ENCODE measurements around the gene MARCKSL1.
A peak's percentile ranks its signal among the peaks of the same experiment; 100 is the strongest.
"Not testable (repeated sequence)": the region's sequence is repeated elsewhere in the genome, so short reads cannot be mapped to it uniquely, and the experiment has no call there.

Gene MARCKSL1

DNA sequence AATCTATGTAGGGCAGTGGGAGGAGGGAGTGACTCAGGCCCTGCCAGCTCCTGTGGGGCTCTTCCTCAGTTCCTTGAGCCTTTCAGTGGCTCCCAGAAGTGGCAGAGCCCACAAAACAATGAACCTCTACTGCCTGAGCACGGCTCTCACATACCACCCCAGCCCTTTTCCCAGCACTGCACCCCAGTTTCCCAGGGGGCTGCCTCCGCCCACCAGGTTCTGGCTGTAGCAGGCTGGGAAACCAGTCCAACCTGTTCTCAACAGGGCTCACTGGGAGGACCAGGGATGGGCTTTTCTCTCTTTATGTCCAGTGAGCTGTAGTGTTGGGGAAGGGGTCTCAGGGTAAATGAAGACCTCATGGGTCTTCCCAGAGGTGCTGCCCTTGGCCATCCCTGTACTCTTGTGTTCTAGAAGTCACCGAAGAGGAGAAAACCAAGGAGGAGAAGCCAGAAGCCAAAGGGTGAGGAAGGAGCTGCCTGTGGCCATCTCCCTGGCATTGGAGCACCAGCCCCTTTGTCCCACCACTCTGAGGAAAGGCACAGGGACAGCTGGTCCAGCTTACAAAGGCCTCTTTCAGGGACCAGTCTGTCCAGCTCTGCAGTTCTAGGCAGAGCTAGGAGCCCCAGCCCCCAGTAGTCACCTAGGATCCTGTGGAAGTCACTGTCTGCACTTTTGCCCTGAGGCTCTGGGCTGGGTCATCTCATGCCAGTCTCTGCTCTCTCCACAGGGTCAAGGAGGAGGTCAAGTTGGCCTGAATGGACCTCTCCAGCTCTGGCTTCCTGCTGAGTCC lies 3.5 kb downstream of the MARCKSL1 start:
- DNase-seq: no peak

GRCh38 chr1:32331549-32331948 lies 4.5 kb downstream of the MARCKSL1 start:
- no peak for DNase-seq

GRCh38 chr1:32330558-32331151 lies 5.4 kb downstream of the MARCKSL1 start:
- DNase-seq: no peak

GRCh38 chr1:32329931-32330466 lies 6.0 kb downstream of the MARCKSL1 start:
- DNase-seq: no peak

GRCh38 chr1:32327204-32327603 lies 8.8 kb downstream of the MARCKSL1 start:
- no peak for DNase-seq

DNA sequence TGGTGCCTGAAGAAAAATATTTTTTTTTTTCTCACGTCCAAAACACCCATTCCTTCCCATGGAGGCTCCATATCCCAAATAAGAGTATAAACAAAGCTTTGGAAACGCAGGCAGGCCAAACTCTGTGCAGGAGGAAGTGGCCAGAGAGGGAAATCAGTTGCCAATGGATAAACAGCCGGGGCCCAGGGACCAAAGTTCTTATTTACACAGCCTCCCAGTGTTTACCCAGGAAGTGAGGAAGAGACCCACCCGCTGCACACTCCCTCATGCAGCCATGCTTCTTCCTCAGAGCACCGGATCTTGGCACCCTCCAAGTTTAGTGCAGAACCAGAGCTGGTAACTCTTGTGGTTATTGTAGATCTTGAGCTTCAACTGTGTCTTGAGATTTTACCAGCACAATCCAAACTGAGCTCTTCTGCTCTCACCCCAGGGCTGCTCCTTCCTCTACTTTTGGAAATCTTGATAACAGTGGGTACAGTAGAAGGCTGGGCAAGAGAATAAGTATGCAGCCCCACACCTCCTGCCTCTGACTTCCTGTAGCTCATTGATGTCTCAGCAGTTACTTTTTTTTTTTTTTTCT lies 14.2 kb downstream of the MARCKSL1 start:
- DNase-seq: no peak

- no peak for DNase-seq
These were observed 17.7 kb downstream of the MARCKSL1 start for GRCh38 chr1:32318127-32318869.

DNA sequence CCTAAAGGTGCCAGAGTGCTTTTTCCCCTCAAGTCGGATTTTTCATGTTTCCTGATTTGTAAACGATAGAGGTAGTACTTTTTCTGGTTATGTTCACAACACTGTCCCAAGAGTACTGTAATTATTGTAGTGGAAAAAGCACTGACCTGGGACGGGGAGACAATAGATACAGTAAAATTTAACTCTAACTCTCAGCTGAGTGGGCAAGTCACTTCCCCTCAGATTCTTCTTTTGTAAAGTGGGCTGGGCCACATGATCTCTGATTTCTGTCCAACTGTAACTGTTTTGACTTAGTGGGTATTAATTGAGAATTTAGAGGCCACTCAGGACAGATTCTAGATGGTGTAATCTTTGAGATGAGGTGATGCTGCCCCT lies 19.1 kb downstream of the MARCKSL1 start:
- no peak for DNase-seq

DNA sequence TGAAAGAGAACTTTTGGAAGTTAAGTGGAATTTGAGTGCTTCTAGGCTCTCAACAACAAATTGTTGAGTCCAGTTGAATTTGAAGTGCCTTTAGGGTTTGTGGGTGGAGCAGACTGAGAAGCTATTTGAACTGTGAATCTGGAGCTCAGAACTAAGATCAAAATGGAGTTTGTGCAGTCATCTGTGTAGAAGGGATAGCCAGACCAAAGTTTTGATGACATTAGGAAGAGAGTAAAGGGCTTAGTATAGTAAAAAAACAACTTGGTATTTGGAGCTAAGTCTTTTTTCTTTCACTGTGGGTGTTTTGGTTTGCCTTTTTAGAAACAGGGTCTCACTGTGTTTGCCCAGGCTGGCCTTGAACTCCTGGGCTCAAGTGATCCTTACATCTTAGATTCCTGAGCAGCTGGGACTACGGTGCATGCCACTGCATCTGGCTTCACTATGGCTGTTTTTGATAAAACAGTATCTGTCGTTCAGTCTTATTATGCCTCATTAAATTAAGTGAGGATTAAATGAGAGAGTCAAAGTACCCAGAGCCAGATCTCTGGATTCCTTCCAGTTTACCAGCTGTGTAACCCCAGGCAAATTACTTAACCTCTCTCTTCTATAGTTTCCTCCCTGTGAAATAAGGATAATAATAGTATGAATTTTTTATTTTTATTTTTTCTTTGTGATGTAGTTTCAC lies 24.2 kb downstream of the MARCKSL1 start:
- DNase-seq: no peak

- DNase-seq: no peak
These were observed 26.1 kb downstream of the MARCKSL1 start for GRCh38 chr1:32309960-32310359.

- DNase-seq: no peak
These were observed 28.7 kb downstream of the MARCKSL1 start for GRCh38 chr1:32307324-32307723.

- no peak for DNase-seq
These were observed 30.7 kb downstream of the MARCKSL1 start for GRCh38 chr1:32305310-32305709.

DNA sequence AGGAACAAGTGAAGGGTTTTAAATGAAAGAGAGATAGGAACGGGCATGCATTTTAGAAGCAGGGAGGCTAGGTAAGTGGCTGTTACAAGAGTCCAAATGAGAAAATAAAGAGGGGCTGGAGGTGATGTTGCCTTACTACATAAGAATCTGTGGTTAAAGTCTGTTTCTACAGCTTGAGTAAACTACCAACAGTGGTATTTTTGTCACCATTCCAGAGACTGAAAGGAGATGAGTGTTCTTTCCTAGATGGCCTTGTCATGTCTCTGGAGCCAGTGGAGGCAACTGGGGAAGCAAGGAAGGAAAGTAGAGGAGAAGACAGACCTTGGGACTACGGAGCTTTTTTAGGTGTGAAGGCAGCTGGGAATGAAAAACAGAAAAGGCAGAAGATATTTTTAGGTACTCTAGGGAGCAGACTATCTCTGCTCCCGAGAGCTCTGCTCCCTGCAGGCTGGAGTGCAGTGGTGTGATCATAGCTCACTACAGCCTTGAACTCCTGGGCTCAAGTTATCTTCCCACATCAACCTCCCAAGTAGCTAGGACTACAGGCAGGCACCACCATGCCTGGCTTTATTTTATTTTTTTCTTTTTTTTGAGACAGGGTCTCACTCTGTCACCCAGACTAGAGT lies 31.9 kb downstream of the MARCKSL1 start:
- no peak for DNase-seq

GRCh38 chr1:32303358-32303757 lies 32.7 kb downstream of the MARCKSL1 start:
- DNase-seq: no peak

GRCh38 chr1:32299327-32299726 lies 36.7 kb downstream of the MARCKSL1 start:
- no peak for DNase-seq

- not testable (repeated sequence) for DNase-seq
These were observed 37.8 kb downstream of the MARCKSL1 start for GRCh38 chr1:32298211-32298610.

DNA sequence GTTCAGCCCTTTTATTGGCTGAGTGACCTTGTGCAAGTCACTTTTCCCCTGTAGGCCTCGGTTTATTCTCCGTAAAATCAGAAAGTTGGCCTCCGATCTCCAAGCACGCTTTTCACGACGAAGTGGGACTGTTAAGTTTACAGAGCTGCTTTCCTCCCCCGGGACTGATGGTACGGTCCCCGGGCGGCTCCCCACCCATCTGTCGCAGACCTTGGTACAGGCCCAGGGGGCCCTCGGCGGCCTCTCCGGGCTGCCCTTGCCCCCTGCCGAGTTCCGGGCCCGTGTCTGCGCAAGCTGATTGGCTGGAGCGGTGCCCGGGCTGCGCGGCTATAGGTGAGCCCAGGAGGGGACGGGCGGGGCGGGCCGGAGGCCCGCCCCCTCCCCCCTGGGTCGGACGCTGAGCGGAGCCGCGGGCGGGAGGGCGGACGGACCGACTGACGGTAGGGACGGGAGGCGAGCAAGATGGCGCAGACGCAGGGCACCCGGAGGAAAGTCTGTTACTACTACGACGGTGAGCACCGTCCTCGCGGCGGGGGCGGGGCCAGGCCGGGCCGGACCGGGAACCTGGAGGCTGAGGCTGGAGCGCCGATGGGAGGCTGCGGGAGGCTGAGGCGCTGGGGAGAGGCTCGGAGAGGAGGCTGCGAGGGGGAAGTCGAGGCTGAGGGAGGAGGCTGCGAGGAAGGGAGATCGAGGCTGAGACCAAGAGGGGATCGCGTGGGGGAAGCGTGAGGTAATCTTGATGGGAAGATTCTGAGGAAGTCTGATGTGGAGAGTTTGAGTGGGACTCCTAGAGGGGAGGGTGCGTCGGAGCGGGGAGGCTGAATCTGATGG lies 44.1 kb downstream of the MARCKSL1 start, which contains the start of gene HDAC1:
TSS of gene HDAC1 (plus strand) at position 376 of the 831 bp plus-strand sequence. CDS start at position 463, 87 bp downstream.
- peak; percentile 68 for DNase-seq

DNA sequence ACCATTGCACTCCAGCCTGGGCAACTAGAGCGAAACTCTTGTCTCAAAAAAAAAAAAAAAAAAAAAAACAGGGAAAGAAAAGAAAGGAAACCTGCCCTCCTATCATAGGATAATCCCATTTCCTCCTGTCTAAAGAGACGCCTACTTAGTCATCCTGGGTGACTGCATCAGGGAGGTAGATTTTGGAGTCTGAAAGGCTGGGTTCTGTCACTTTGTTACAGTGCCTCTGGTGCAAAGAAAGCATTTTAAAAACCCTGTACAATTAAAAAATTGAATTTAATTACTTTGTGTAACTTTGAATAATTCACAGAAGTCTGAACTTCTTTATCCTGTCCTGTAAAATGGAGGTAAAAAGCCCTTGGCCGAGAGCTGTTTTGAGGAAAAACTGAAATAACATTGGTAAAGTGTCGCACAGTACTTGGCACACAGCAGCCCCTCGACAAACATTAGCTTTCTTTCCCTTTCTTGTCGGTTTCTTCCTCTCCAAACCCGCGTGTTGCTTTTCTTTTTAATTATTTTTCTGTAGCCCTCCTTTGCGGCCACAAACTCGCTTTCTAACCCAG lies 44.8 kb downstream of the MARCKSL1 start:
- no peak for DNase-seq

DNA sequence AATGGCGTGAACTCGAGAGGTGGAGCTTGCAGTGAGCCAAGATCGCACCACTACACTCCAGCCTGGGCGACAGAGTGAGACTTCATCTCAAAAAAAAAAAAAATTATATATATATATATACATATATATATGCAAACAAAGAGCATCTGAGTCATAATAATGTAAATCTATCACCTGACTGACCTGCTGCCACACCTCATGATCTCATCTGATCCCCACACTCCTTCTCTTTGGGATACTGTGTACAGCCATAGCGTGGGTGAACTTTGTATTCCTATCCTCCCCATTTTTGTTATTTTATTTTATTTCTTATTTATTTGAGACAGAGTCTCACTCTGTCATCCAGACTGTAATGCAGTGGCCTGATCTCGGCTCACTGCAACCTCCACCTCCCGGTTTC lies 46.8 kb downstream of the MARCKSL1 start:
- DNase-seq: no peak

DNA sequence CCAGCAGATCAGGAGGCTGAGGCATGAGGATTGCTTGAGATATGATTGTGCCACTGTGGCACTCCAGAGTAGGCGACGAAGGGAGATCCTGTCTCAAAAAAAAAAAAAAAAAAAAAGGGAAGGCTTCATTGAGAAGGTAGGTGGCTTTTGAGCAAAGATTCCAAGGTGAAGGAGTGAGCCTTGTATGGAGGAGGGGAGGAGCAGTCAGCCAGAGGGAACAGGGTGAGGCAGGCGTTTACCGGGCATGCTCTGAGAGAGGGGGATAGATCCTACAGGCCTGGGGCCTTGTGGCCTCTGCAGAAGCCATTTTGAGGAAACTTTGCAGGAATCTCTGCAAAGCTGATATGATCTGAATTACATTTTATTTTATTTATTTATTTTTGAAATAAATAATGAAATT lies 49.3 kb downstream of the MARCKSL1 start:
- no peak for DNase-seq

GRCh38 chr1:32285658-32286057 lies 50.4 kb downstream of the MARCKSL1 start:
- no peak for DNase-seq

All from NCI-H1694 (cell line).